Measurements from ENCODE around the gene LIN37. TPM values are rescaled to one million over a fixed set of nuclear protein-coding genes. Genes with fewer than 3 reads are reported as not detected.

Gene LIN37
- total RNA-seq, 4 donors from 2014 or later, result 14.8 to 19.5 (median 16.6) TPM

DNA sequence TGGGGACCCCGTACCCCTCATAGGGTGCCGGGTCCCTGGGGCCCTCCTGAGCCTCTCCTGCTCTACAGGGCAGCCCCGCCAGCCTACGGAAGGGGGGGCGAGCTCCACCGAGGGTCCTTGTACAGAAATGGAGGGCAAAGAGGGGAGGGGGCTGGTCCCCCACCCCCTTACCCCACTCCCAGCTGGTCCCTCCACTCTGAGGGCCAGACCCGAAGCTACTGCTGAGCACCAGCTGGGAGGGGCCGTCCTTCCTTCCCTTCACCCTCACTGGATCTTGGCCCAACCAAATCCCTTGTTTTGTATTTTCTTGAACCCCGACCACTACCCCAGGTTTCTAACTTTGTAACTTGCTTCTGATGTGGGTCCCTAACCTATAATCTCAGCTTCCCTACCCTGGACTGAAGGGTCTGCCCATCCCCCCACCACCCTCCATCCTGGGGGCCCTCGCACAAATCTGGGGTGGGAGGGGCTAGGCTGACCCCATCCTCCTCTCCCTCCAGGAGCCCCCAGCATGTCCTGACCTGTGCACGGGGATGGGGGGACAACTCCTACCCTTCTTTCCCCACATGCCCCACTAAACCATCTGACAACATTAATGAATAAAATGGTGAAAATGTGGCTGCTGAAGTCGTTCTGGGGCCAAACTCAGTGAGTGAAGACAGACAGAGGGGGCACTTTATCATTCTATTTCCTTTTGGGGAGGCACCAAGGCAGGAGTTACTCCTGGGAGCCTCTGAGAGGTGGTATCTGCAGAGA lies 40.0 kb downstream of the LIN37 start:
- Histone ChIP-seq H3K27ac (no peak overlapping the region), H3K9me3 (no peaks in the 10 kb centered on the region), H3K27me3 (no peaks in the 10 kb centered on the region), H3K4me3 (no peak overlapping the region), H3K36me3 (no peaks in the 10 kb centered on the region), H3K4me1 (no peaks in the 10 kb centered on the region)
- TF ChIP-seq, protein P1, sequence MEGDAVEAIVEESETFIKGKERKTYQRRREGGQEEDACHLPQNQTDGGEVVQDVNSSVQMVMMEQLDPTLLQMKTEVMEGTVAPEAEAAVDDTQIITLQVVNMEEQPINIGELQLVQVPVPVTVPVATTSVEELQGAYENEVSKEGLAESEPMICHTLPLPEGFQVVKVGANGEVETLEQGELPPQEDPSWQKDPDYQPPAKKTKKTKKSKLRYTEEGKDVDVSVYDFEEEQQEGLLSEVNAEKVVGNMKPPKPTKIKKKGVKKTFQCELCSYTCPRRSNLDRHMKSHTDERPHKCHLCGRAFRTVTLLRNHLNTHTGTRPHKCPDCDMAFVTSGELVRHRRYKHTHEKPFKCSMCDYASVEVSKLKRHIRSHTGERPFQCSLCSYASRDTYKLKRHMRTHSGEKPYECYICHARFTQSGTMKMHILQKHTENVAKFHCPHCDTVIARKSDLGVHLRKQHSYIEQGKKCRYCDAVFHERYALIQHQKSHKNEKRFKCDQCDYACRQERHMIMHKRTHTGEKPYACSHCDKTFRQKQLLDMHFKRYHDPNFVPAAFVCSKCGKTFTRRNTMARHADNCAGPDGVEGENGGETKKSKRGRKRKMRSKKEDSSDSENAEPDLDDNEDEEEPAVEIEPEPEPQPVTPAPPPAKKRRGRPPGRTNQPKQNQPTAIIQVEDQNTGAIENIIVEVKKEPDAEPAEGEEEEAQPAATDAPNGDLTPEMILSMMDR (IDR thresholded peaks at IDR 0.05 in 4 of 5, conservative IDR thresholded peaks at IDR 0.05 in 1 of 5), result no peak
- TF ChIP-seq POLR2A (IDR thresholded peaks at IDR 0.05), result no peak
- intact Hi-C loops (cut with DNase I; ENCODE audit: low total_unique reads), result no loop called here
- no peak for DNase-seq
- in situ Hi-C loops (cut with MboI; ENCODE audit: low sequenced_read_pairs in 4 of 4), result no loop called here
- ATAC-seq, result no peak

DNA sequence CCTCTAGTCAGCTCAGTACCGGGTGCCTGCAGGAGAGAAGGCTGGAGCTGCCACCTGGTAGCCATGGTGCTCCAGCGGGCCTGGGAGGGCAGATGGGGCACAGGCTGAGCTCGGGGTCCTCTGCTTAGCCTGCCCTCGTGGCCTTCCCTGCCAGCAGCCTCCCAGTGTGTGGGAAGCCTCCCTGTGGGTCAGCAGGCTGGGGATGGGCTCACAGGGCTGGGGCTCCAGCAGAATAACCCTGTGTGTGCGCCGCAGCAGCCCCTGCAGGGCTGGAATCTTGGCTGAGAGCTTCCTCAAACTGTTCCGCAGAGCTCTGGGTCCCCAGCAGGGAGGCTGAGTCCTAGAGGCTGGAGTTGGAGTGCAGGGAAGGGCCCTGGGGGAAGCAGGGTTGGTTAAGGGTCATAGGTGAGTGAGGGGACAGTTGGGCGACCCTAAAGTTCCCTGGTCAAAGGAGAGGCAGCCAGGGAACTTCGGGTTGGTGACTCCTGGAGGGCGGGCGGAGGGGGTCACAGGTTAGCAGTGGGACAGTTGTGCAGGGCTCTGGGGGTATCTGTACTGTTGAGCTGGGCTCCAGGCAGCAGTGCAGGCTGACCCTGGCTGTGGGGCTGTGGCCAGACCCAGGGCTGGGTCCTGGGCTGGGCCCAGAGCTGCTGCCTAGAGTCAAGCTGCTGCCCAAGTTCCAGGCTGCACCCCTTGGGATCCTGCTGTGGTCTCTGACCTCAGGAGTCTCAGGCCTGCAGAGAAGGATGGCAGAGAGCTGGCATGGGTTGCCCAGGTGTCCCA lies 41.0 kb downstream of the LIN37 start:
- Histone ChIP-seq H3K27me3 (no peaks in the 10 kb centered on the region), H3K4me3 (no peak overlapping the region), H3K9me3 (no peaks in the 10 kb centered on the region), H3K36me3 (no peaks in the 10 kb centered on the region), H3K4me1 (no peaks in the 10 kb centered on the region), H3K27ac (no peak overlapping the region)
- TF ChIP-seq, protein P1 (IDR thresholded peaks at IDR 0.05 in 4 of 5, conservative IDR thresholded peaks at IDR 0.05 in 1 of 5), result no peak
- TF ChIP-seq POLR2A (IDR thresholded peaks at IDR 0.05), result no peak
- in situ Hi-C loops (cut with MboI; ENCODE audit: low sequenced_read_pairs in 4 of 4) (no loop called here), intact Hi-C loops (cut with DNase I; ENCODE audit: low total_unique reads) (no loop called here)
- DNase-seq (no peak), ATAC-seq (no peak)

DNA sequence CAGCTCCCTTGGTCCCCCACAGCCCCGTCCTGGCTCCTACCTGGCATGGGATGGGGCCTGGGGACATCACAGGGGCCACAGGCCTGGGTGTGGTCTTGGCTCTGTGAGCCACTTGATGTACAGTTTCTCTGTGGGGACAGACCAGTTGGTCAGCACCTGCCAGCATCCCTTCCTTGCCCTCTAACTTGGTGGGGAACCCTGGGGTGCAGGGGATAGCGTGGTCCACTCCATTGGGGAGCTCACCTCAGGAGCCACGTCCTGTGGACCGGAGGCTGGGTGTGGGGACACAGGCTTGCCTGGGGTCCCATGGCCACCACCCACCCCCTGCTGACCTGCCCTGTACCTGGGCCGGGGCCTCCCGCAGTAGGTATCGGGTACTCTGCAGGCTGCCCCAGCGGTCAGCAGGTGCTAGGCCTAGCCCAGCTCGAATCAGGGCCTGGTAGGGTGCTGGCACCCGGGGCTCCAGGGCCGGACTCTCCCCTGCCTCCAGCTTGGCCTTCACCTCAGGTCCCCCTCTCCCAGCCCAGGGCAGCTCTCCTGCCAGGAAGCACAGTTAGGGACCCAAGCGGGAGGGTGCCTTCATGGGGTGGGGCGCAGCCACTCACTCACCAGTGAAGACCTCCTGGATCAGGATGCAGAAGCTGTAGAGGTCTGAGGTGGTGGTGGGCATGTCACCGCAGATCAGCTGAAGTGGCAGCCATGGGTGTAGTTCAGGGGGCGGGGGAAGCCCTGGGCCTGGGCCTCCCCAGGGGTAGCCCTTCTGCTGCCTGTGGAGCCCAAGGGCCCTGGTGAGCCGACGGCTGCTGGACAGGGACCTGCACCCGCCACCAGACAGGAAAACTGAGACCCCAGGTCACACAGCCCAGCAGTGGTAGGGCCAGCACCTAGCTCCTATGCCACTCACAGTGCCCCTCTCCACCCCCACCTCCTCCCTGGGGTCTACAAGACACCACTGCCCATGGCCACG lies 41.9 kb downstream of the LIN37 start:
- no peak overlapping the region for H3K4me3 ChIP-seq
- H3K4me1 ChIP-seq, result no peaks in the 10 kb centered on the region
- no peaks in the 10 kb centered on the region for H3K9me3 ChIP-seq
- no peaks in the 10 kb centered on the region for H3K36me3 ChIP-seq
- H3K27me3 ChIP-seq, result peaks cover 0 to under 1% (median 0%) of the 10 kb centered on the region in 3 donors
- no peak for TF ChIP-seq POLR2A (IDR thresholded peaks at IDR 0.05)
- TF ChIP-seq, protein P1 (IDR thresholded peaks at IDR 0.05 in 4 of 5, conservative IDR thresholded peaks at IDR 0.05 in 1 of 5), result no peak
- intact Hi-C loops (cut with DNase I; ENCODE audit: low total_unique reads) (no loop called here), in situ Hi-C loops (cut with MboI; ENCODE audit: low sequenced_read_pairs in 4 of 4) (no loop called here)
- no peak overlapping the region for H3K27ac ChIP-seq
- no peak for ATAC-seq
- no peak for DNase-seq

DNA sequence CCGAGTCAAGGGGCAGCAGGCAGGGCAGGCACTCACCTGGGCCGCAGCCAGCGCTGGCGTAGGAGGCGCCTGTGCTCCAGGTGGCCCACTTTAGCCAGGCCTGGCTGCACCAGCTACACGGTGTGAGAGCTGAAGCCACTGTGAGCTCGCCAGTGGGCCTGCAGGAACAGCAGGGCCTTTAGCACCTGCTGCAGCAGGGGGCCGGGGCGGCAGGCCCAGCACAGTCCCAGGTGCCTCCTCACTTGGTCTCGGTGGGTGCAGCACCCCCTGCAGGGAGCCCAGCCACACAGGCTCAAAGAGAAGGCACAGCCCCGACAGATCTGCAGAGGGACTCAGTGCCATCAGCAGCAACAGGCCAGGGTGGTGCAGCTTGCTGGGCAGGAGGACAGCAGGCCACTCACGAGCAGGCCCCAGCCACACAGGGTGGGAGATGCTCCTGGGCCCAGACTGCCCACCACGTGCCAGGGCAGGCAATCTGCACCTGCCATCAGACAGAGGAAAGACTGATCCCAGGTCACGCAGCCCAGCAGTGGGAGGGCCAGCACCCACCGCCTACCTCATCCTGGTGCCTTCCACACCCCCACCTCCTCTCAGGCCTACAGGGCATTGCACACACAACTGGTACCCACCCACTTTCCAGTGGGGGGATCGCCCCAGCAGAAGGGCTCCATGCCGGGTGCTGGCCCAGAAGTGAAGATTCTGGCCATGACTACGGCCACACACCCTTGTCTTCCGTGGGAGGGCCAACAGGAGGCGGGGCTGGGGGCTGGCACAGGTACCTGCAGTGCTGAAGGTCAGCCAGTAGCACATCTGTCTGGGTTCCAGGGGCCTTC lies 42.8 kb downstream of the LIN37 start:
- Histone ChIP-seq H3K27me3 (peaks cover 0 to 7% (median 4%) of the 10 kb centered on the region in 3 donors), H3K36me3 (no peaks in the 10 kb centered on the region), H3K27ac (no peak overlapping the region), H3K9me3 (no peaks in the 10 kb centered on the region), H3K4me1 (no peaks in the 10 kb centered on the region), H3K4me3 (no peak overlapping the region)
- DNase-seq, result no peak
- no peak for ATAC-seq
- intact Hi-C loops (cut with DNase I; ENCODE audit: low total_unique reads) (no loop called here), in situ Hi-C loops (cut with MboI; ENCODE audit: low sequenced_read_pairs in 4 of 4) (no loop called here)
- TF ChIP-seq, protein P1 (IDR thresholded peaks at IDR 0.05 in 4 of 5, conservative IDR thresholded peaks at IDR 0.05 in 1 of 5), result no peak
- no peak for TF ChIP-seq POLR2A (IDR thresholded peaks at IDR 0.05)
